Measurements from ENCODE around the gene VIL1.

The VIL1 gene

GRCh38 chr2:218418717-218419458, at the start of gene VIL1:
Gene VIL1 (plus strand): TSS chr2:218419123. CDS start chr2:218423779, 4,656 bp downstream.
- H3K4me3 ChIP-seq (ENCODE audit: low read length), result no peak within 1 kb of the TSS
- no peak for TF ChIP-seq ZNF274 (IDR thresholded peaks at IDR 0.05; ENCODE audit: low read depth, low read length)

DNA sequence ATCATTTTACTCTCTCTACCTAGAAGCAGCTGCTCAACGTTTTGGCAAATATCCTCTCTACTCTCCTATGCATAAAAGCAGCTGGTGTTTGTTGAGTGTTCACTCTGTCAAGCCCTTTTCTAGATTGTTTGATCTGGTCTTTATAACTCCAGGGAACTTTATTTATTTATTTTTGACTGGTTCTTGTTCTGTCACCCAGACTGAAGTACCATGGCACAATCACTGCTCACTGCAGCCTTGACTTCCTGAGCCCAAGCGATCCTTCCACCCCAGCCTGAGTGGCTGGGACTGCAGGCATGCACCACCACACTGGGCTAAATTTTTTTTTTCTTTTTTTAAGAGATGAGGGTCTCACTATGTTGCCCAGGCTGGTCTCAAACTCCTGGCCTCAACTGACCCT, 49.6 kb upstream of the VIL1 start:
- no peak for TF ChIP-seq ZNF274 (IDR thresholded peaks at IDR 0.05; ENCODE audit: low read depth, low read length)
- H3K4me3 ChIP-seq (ENCODE audit: low read length), result no peak overlapping the region

GRCh38 chr2:218370410-218371063, 48.4 kb upstream of the VIL1 start:
- TF ChIP-seq ZNF274 (IDR thresholded peaks at IDR 0.05; ENCODE audit: low read depth, low read length), result no peak
- no peak overlapping the region for H3K4me3 ChIP-seq (ENCODE audit: low read length)

DNA sequence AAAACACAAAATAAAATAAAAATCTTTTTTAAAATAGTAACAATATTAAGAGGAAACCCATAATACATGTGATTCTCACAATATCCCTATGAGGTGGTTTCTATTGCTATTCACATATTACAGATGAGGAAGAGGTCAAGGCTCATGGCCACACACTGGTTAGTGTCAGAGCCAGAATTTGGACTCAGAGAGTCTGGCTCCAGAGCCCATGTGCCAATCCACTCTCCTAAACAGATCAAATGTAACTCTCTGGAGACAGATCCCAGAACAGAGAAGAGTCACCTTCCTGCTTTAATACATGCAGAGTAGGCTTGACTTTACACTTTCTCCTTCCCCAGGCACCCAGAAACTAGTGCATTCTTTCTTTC, 47.0 kb upstream of the VIL1 start:
- H3K4me3 ChIP-seq (ENCODE audit: low read length), result no peak overlapping the region
- no peak for TF ChIP-seq ZNF274 (IDR thresholded peaks at IDR 0.05; ENCODE audit: low read depth, low read length)

DNA sequence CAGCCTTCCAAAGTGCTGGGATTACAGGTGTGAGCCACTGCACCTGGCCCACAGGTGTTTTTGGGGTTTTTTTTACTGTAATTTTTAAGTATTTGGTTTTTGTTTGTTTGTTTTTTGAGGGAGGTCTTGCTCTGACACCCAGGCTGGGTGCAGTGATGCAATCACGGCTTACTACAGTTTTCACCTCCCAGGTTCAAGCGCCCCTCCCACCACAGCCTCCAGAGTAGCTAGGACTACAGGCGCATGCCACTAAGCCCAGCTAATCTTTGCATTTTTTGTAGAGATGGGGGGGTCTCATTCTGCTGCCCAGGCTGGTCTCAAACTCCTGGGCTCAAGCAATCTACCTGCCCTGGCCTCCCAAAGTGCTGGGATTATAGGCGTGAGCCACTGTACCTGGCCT, 44.1 kb upstream of the VIL1 start:
- H3K4me3 ChIP-seq (ENCODE audit: low read length), result no peak overlapping the region
- TF ChIP-seq ZNF274 (IDR thresholded peaks at IDR 0.05; ENCODE audit: low read depth, low read length), result no peak

DNA sequence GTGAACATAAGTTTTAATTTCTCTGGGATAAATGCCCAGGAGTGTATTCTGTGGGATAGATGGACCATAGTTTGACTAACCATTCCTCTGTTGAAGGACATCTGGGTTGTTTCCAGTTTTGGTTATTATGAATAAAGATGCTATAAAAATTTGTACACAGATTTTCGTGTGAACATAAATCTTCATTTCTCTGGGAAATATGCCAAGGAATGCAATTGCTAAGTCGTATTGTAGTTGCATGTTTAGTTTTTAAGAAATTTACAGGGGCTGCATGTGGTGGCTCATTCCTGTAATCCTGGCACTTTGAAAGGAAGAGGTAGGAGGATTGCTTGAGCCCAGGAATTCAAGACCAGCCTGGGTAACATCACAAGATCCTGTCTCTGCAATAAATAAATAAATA, 43.7 kb upstream of the VIL1 start:
- no peak for TF ChIP-seq ZNF274 (IDR thresholded peaks at IDR 0.05; ENCODE audit: low read depth, low read length)
- no peak overlapping the region for H3K4me3 ChIP-seq (ENCODE audit: low read length)

DNA sequence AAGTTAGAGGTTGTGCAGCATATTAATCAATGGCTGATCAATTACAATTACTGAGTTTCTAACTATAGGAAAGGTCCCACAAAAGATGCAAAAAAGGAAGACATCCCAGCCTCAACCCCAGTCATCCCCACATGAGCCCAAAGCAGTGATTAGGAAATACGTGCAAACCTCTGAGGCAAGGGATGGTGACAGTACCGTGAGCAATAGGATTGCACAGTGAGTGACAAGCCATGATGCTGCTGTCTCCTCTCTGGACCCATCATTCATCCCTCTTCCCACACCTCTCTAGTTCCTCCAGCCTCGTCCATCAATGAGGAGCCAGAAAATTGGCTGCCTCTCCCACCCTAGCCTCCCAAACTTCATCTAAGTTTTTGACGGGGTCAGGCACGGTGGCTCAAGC, 40.9 kb upstream of the VIL1 start:
- no peak for TF ChIP-seq ZNF274 (IDR thresholded peaks at IDR 0.05; ENCODE audit: low read depth, low read length)
- no peak overlapping the region for H3K4me3 ChIP-seq (ENCODE audit: low read length)

GRCh38 chr2:218381916-218382366, 37.0 kb upstream of the VIL1 start, which contains the start of gene SLC11A1:
Gene SLC11A1 (plus strand): TSS chr2:218382273. CDS start chr2:218382369, 96 bp downstream.
- TF ChIP-seq ZNF274 (IDR thresholded peaks at IDR 0.05; ENCODE audit: low read depth, low read length), result no peak
- H3K4me3 ChIP-seq (ENCODE audit: low read length), result no peak within 1 kb of the TSS

GRCh38 chr2:218382785-218383184, 36.1 kb upstream of the VIL1 start:
- no peak for TF ChIP-seq ZNF274 (IDR thresholded peaks at IDR 0.05; ENCODE audit: low read depth, low read length)
- no peak overlapping the region for H3K4me3 ChIP-seq (ENCODE audit: low read length)

DNA sequence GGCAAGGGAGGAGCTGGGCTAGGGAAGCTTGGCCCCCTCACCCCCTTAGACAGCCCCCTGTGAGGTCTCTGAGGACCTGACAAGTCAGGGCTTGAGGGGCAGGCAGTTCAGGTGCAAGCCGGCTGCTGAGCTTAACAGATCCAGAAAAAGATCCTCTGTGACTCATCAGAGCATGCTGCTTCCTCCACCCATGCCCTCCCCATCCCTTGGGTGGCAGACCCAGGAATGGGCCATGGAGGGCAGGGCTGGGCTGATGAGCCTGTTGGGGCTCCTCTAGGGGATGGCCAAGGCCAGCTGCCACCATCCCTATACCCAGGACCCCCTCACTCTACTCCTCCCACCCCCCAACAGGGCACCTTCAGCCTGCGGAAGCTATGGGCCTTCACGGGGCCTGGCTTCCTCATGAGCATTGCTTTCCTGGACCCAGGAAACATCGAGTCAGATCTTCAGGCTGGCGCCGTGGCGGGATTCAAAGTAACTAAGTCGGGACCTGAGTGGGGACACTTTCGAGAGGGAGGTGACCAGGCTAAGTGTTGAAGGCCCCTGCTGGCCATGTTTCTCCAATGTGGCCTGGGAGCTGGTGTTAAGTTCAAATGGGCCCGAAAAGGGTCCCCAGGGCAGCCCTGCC, 34.9 kb upstream of the VIL1 start:
- TF ChIP-seq ZNF274 (IDR thresholded peaks at IDR 0.05; ENCODE audit: low read depth, low read length), result no peak
- no peak overlapping the region for H3K4me3 ChIP-seq (ENCODE audit: low read length)

DNA sequence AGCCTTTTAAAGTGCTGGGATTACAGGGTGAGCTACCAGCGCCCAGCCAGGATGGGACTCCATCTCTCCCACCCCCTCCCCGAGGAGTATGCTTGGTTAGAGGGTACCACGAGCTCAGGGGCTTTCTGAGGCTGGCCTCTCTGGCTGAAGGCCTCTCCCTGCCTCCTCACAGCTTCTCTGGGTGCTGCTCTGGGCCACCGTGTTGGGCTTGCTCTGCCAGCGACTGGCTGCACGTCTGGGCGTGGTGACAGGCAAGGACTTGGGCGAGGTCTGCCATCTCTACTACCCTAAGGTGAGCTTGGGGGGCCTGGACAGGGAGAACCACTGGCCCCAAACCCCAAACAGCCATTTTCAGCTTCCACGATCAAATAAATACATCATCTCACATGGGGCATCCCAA, 33.9 kb upstream of the VIL1 start:
- no peak for TF ChIP-seq ZNF274 (IDR thresholded peaks at IDR 0.05; ENCODE audit: low read depth, low read length)
- no peak overlapping the region for H3K4me3 ChIP-seq (ENCODE audit: low read length)

- H3K4me3 ChIP-seq (ENCODE audit: low read length), result no peak overlapping the region
These were observed 32.2 kb upstream of the VIL1 start for GRCh38 chr2:218386505-218387368.

DNA sequence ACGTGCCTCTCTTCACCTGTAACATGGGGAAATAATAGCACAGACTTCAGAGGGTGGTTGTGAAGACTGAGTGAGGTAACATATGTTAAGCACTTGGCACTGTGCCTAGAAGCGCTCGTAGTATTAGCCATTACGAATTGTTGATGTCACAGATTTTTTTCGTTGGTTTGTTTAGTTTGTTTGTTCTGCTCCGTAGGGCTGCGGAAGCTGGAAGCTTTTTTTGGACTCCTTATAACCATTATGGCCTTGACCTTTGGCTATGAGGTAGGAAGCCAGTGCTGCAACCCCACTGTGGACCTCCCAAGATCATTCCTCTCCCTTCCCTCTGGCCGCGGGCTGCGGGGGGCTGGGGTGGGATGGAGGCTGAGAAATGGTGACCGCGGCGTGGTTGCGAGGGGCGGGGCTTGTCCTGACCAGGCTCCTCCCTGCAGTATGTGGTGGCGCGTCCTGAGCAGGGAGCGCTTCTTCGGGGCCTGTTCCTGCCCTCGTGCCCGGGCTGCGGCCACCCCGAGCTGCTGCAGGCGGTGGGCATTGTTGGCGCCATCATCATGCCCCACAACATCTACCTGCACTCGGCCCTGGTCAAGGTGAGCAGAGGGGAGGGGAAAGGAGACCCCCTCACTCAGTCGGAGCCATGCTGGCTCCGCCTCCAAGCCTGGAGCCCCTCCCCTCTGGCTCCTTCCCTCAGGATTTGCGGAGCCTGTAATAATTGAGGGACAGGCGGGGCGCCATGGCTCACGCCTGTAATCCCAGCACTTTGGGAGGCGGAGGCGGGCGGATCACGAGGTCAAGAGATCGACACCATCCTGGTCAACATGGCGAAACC, 31.3 kb upstream of the VIL1 start:
- H3K4me3 ChIP-seq (ENCODE audit: low read length), result no peak overlapping the region
- TF ChIP-seq ZNF274 (IDR thresholded peaks at IDR 0.05; ENCODE audit: low read depth, low read length), result no peak

More at GRCh38 chr2:218386505-218387368, 32.2 kb upstream of the VIL1 start:
- TF ChIP-seq ZNF274 (IDR thresholded peaks at IDR 0.05; ENCODE audit: low read depth, low read length), result no peak

Data from GM08714 (cell line).